Measurements from ENCODE around the gene GALNT5. TPM values are rescaled to one million over a fixed set of nuclear protein-coding genes. Genes with fewer than 3 reads are reported as not detected.

GALNT5 gene
- total and polyA plus RNA-seq, 2 donors (not counting 3 experiments of a cell fraction or from before 2014, with no cell fraction given) = not detected

DNA sequence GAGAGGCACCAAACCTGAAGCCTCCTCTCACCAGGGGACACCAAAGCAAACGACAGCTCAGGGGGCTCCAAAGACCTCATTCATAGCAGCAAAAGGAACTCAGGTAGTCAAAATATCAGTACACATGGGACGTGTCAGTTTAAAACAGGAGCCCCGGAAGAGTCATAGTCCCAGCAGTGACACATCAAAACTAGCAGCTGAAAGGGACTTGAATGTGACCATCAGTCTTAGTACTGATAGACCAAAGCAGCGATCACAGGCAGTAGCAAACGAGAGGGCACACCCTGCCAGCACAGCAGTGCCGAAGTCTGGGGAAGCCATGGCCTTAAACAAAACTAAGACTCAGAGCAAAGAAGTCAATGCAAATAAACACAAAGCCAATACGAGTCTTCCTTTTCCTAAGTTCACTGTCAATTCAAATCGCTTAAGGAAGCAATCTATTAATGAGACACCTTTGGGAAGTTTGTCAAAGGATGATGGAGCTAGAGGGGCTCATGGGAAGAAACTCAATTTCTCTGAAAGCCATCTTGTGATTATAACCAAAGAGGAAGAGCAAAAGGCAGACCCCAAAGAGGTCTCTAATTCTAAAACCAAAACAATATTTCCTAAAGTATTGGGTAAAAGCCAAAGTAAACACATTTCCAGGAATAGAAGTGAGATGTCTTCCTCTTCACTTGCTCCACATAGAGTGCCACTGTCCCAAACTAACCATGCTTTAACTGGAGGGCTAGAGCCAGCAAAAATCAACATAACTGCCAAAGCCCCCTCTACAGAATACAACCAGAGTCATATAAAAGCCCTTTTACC is 1.2 kb downstream of the GALNT5 start:
- BruUV-seq (replicated peaks) = no TSS peak
- Histone ChIP-seq H3K79me2 (ENCODE audit: control insufficient read depth, insufficient read depth, low read length) (no peaks in the 10 kb centered on the region), H3K4me2 (ENCODE audit: insufficient read depth, low read length) (no peak overlapping the region), H3K4me1 (ENCODE audit: control insufficient read depth, extremely low read depth, insufficient read depth, low read length) (no peaks in the 10 kb centered on the region), H3K27ac (ENCODE audit: insufficient read depth, low read depth, low read length) (no peak overlapping the region), H2AFZ (ENCODE audit: low read depth, low read length) (no peak overlapping the region), H3K4me3 (replicated peaks in 1 of 3; ENCODE audit: insufficient read depth in 1 of 3, low read depth in 1 of 3, low read length in 3 of 3) (no peak overlapping the region), H3K9ac (replicated peaks; ENCODE audit: extremely low read depth, insufficient read depth, low read length) (no peak overlapping the region), H3K27me3 (ENCODE audit: control insufficient read depth in 2 of 2, insufficient read depth in 2 of 2, low read length in 2 of 2) (no peaks in the 10 kb centered on the region), H3K9me3 (replicated peaks; ENCODE audit: control insufficient read depth, insufficient read depth, low read length) (no peaks in the 10 kb centered on the region), H3K36me3 (ENCODE audit: control insufficient read depth in 2 of 2, extremely low read depth in 1 of 2, insufficient read depth in 2 of 2, low read length in 2 of 2) (no peaks in the 10 kb centered on the region), H4K20me1 (replicated peaks; ENCODE audit: control insufficient read depth, extremely low read depth, insufficient read depth, low read length) (no peaks in the 10 kb centered on the region), H3K9me1 (replicated peaks; ENCODE audit: control insufficient read depth, extremely low read depth, insufficient read depth, low read length) (no peaks in the 10 kb centered on the region)
- intact Hi-C loops (cut with micrococcal nuclease) (no loop called here), dilution Hi-C loops (cut with MboI; ENCODE audit: extremely low pct_ligation_motif_present, low sequenced_read_pairs) (no loop called here)
- DNase-seq (ENCODE audit: low read depth, low spot score) (no peak), FAIRE-seq (no peak)
- POLR2A ChIA-PET = no interaction called here
- CTCF ChIA-PET = no interaction called here
- TF ChIP-seq MYC (IDR thresholded peaks at IDR 0.05; ENCODE audit: low read depth, low read length) (no peak), FOS (IDR thresholded peaks at IDR 0.05; ENCODE audit: borderline replicate concordance, insufficient read depth, low read length) (no peak), POLR2AphosphoS5 (IDR thresholded peaks at IDR 0.05; ENCODE audit: insufficient read depth, low read depth, low read length) (no peak), POLR2A (IDR thresholded peaks at IDR 0.05; ENCODE audit: low read depth, low read length) (no peak)
- TF ChIP-seq, protein P1, sequence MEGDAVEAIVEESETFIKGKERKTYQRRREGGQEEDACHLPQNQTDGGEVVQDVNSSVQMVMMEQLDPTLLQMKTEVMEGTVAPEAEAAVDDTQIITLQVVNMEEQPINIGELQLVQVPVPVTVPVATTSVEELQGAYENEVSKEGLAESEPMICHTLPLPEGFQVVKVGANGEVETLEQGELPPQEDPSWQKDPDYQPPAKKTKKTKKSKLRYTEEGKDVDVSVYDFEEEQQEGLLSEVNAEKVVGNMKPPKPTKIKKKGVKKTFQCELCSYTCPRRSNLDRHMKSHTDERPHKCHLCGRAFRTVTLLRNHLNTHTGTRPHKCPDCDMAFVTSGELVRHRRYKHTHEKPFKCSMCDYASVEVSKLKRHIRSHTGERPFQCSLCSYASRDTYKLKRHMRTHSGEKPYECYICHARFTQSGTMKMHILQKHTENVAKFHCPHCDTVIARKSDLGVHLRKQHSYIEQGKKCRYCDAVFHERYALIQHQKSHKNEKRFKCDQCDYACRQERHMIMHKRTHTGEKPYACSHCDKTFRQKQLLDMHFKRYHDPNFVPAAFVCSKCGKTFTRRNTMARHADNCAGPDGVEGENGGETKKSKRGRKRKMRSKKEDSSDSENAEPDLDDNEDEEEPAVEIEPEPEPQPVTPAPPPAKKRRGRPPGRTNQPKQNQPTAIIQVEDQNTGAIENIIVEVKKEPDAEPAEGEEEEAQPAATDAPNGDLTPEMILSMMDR (IDR thresholded peaks at IDR 0.05; ENCODE audit: extremely low read depth in 1 of 2, insufficient read depth in 1 of 2, low read depth in 1 of 2, low read length in 2 of 2) = no peak
- TF ChIP-seq, protein P2, sequence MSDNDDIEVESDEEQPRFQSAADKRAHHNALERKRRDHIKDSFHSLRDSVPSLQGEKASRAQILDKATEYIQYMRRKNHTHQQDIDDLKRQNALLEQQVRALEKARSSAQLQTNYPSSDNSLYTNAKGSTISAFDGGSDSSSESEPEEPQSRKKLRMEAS (IDR thresholded peaks at IDR 0.05; ENCODE audit: insufficient read depth, insufficient read length) = no peak
